GM18507 (cell line): Measurements from ENCODE around the gene VAV3.

Source experiments
- DNase-seq: peaks from one replicate; pipeline ENCODE4 v3.0.0; 2011; ENCODE audit warnings: low read depth; ENCODE audit not compliant: insufficient read length; ENCODE audit errors: extremely low spot score
- FAIRE-seq: peaks from 2 replicates; lab custom pipeline; 2011; peaks lifted over from hg19 to GRCh38; lab: Jason Lieb, UNC

Gene VAV3

DNA sequence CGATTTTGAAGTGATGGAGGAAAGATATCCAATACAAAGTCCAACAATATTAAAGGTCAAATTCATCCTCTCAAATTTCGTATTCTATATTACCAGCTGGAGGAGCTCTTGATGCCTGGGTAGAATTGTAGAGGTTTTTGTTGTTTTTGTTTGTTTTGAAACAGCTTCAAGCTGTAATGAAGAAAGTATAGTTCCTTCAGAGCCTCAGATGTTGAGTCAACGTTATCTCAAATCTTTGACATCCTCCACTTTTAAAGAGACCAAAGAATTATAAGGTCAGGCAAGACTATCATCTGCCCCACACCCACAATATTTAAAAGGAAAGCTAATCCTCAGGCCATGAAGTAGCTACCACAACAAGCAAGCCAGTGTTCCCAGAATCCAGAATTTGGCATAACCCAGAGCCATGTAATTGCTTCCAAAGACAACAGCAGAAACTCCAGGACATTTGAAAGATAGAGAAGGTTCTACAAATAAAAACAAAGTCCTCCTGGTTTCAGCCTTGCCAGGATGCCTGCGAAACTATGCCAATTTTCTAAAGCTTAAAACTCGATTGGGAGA is 24.9 kb downstream of the VAV3 start:
- DNase-seq (no peak), FAIRE-seq (no peak)

DNA sequence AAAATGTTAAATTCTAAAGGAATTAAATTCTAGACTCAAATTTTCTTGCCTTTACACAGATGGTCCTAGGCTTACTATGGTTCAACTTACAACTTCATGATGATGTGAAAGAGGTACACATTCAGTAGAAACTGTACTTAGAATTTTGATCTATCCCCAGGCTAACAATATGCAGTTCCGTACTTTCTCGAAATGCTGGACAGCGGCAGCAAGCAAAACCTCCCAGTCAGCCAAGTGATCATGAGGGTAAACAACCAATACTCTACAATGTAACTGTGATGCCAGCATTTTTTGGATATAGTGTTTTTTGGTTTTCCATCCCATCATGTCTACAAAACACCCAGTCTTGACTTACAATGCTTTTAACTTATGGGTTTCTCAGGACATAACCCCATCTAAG is 25.7 kb downstream of the VAV3 start:
- FAIRE-seq (no peak), DNase-seq (no peak)

DNA sequence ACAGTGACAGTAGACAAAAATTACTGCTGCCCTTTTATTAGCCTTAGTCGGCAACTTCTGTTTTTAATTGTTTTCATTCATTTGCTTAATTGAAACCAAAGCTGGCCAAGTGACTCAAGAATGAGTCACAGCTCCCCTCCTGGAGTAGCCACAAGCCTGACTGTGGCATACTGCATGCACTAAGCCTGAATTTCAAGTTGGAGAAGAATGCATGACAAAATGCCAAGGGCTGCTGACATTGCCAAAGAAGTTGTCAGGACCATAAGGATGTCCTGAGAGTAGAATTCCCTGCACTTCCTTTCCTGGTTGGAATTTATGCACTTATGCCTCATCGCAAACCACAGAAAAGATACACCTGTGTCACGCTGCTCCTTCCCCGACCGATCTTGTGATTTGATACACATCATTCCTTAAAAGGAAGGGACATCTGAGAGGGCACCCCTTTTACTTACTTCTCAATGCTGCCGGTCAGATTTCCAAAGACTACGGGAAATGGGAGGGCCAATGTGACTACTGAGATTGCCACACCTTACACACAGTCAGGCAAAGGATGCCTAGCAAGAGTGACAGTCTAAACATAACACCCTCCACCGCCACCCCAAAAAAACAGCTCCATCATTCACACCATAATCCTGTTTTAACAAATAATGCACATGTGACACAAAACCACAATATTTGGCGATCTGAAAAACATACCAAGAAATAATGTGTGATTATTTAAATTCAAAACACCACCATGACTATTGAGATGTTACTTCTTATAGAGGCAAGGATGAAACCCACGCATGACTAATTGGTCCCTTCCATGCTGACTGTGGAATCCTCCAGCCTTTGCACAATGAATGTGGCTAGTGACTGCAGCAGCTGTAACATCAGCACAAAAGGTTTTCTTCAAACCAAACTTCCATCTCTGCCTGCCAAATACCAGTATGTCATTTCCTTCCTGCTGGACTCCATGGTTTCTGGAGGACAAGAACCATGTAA is 28.2 kb downstream of the VAV3 start:
- no peak for DNase-seq
- no peak for FAIRE-seq

DNA sequence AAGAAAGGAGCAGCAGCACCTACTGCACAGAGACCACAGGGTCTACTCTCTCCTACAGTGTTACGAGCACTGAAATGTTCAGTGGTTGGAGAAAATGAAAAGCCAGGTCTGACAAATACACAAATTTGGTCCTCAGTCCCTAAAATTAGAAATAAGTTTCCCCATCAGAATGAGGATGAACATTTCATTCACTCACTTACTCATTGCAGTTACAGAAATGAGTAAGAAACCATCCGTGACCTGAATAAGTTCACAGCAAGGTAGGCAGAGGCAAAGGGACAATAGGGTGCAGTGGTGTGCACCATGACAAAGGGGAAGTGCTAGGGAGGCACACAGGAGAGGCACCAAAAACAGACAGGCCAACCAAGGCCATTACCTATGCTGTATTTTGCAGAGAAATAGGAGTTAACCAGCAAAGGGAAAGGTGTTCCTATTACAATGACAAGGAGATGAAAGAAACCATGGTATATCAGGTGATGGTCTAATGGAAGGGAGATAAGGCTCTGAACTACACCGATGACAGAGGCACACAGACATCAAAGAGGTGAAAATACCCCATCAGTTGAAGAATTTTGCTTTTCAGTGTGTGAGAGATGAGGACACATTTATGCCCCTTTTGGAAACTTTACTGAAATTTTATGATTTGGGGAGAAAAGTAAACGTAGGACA is 29.4 kb downstream of the VAV3 start:
- peak; percentile 20 for DNase-seq
- FAIRE-seq: peak; percentile 73

DNA sequence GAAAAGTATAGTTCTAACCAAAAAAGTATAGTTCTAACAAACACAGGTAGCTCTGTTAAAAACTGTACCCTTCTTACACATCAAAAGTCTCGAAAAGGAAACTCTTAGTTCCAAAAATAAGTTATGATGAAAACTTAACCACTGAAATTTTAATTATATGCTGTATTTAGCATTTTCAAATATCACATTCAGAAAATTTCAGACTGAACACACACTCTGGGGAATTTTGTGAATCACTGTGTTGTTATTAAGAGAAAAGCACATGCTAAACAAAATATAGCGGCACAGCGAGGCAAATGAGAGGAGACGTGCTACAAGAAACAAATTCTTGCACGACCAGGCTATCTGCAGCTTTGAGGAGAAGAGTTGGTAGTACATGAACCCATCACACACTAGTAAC is 30.4 kb downstream of the VAV3 start:
- DNase-seq (no peak), FAIRE-seq (no peak)

DNA sequence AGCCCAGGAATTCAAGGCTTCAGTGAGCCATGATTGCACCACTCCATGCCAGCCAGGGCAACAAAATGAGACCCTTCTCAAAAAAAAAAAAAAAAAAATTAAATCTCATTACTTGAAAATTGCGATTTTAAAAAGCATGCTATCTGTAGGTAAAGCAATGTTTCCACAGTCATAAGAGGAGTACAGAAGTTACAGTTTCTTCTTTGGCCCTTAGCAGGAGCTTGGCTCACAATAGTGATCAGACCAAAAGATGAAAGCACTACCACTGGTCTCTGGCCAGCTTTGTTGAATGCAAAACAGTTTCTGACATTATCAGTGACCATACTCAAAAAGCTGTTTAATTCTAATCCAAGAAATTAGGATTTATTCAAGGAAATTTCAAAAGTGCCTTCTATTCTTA is 31.2 kb downstream of the VAV3 start:
- FAIRE-seq (no peak), DNase-seq (no peak)

DNA sequence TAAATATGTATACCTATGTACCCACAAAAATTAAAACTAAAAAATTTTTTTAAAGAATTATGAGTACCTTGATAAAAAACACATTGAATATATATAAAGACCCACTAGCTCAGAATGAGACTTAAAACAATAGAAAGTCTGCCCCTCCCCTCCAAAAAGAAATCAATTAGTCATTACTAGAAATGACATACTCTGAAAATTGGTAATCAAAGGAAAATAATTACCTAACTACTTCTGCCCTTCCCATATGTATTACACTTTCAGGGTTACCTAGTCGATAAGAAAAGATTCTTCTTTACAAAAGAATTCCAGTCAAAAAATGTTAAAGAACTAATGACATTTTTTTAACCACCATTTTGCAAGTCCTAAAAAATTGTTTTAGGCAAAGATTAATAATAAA is 34.7 kb downstream of the VAV3 start:
- no peak for FAIRE-seq
- no peak for DNase-seq

DNA sequence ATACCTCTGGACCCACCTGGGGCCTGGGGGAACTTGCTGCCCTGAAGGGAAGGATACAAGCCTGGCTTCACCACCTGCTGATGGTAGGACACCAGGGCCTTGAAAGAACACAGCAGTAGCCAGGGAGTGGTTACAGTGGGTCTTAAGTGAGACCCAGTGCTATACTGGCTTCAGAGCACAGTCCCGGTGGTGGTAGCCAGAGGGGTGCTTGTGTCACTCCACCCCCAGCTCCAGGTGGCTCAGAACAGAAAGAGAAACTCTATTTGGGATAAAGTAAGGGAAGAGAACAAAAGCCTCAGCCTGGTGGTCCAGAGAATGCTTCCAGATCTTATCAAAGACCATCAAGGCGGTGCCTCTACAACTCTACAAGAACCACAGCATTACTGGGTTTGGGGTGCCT is 37.2 kb downstream of the VAV3 start:
- DNase-seq: no peak
- no peak for FAIRE-seq

DNA sequence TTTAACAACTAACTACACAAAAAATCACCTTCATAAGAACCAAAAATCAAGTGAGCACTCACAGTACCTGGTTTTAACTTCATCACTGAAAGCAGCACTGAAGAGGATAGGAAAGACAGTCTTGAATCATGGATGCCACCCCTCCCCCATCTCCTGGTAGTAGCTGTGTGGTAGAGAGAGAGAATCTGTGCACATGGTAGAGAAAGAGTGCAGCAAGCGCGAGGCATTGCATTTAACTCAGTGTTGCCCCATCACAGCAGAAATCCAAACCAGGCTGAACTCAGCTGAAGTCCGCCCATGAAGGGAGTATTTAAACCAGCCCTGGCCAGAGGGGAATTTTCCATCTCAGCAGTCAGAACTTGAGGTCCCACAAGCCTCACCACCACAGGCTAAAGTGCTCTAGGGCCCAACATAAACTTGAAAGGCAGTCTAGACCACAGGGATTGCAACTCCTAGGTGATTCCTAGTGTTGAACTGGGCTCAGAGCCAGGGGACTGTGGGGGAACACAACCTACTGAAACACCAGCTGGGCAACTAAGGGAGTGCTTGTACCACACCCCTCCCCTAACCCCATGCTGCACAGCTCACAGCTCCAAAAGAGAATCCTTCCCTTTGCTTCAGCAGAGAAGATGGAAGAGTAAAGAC is 38.4 kb downstream of the VAV3 start:
- DNase-seq (no peak), FAIRE-seq (no peak)

DNA sequence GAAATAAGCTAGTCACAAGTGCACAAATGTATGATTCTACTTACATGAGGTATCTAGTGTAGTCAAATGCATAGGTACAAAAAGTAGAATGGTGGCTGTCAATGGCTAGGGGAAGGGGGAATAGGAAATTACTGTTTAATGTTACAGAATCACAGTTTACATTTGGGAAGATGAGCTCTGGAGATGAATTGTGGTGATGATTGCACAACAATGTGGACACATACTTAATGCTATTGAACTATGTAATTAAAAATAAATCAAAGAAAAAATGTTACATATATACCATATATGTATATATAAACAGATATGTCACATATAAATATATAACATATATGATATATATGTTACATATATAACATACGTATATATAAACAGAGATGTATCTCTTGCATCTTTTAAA is 39.4 kb downstream of the VAV3 start:
- FAIRE-seq (no peak), DNase-seq (no peak)

DNA sequence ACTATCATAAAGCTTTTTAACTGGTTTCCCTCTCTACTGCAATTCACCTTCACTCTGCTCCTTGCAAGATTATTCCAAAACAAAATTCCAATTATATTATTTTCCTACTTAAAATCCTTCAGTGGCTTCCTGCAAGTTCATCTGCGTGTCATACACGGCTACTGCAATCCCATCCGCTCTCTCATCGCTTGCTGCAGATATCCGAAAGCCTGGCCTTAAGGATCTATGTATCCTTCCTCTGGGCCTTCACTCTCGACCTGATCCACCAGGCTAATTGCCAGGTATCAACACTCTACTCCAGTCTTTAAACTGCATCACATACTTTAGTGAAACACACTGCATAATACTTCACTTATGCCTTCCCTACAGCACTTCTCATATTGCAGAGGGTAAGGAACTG is 44.0 kb downstream of the VAV3 start:
- no peak for DNase-seq
- FAIRE-seq: no peak

DNA sequence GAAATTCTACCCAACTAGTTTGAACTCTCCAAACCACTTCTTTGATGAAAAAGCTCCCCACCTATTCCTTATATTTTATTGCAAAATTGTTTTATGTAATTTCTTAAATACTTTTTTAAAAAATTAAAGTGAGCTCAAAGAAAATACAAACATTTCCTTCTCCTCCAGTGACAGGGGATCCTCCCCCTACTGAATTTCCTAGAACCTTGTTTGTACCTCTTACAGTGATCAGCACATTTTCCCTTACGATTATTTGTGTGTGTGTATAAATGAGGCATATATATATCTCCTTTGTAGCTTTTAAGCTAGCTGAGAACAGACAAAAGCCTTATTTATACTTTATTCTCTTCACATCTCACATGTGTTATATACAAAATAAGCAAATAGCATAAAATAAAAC is 44.4 kb downstream of the VAV3 start:
- DNase-seq: no peak
- FAIRE-seq: no peak

DNA sequence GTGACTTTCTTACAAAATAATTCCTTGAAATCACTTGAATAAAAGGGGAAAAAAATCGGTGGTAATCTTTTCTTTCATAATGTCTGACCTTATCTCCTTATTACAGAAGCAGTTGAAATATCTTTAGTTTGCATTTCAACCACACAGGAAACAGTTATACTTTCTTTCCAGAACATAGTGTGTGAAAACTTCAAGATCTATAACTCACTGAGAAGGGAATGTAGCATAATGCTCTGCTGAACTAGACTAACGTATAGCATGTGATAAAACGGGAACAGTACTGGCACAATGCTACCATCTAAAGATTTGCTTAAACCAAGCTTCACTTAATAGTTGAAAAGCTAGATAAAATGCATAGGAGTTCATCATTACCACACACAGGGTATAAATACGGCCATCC is 45.0 kb downstream of the VAV3 start:
- DNase-seq (no peak), FAIRE-seq (no peak)

DNA sequence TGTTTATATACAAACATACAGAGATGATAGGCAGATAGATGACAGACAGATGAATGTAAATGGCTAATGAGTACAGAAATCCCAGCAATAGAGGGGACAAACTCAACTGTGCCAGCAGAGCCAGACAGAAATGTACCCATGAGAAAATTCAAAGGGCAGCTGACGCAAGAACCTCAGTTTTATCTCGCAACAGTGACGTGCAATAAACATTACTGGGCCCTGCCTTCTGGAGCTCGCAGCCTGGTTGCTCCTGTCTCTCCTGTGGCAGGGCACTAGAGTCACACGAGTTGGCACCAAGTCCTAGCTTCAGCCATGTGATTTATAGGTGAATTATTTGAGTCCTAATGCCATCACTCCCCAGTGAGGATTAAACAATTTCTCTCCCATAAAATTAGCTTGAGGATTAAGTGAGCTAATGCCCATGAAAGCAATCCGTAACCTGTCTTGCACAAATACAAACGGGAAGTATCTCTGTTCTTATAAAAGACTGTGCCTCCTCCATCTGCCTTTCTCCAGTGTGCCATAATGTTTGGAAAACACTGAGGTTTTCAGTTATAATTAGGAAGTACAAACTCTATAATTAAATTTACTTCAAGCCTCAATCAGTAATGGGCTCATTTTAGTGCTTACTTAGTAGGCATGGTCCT is 50.7 kb downstream of the VAV3 start:
- DNase-seq (no peak), FAIRE-seq (no peak)

DNA sequence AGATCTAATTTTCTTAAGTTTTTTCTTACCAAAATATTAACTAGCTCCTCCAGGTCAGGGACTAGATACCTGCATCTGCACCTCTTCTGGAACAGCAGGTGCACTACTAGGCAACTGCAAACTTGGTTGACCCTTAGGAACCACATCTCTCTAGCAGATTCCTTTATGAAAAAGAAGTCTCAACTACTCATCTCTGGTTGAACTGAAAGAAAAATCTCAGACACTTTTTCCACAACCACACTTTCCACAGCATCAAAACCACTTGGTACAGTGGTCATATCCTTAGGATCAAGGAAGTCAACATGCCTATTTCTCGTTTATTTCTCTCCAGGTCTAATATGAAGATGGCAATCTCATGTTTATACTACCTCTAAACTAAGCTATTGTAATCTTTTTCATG is 52.3 kb downstream of the VAV3 start:
- FAIRE-seq: no peak
- no peak for DNase-seq

DNA sequence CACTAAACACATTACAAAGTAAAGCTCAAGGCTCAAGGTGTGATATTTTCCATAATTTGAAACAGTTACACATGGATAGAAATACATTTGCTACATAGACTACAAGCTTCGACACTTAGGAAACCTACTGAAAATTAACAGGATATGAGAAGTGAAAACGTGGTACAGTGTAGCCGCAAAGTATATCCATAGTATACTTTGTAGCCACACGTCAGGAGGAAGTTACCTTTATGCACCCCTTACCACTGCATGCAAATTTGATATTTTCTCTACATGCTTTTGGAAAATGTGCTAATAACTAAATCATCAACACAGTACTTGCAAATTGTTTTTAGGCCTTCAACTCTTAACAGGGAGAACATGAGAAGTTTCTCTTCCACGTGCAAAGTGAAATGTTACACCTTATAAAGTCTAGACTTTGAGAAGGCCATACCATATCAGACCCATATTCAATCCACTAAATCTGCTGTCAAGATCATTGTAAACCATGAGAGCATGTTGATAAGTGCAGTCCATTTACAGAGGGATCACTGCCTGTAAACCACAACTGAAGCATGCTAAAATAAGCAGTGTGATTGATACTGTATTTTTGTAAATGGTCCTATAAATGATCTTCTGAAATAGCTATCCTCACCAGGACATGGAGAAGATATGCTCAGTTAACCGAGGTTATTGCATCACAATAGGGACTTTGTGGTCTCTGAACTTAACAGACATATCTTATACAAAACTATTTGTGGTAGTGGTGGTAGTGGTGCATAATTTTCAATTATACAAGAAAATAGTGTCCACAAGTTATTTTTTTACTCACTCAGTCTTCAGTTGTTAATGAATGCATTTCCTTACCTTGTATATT is 64.7 kb downstream of the VAV3 start:
- DNase-seq: no peak
- FAIRE-seq: no peak

DNA sequence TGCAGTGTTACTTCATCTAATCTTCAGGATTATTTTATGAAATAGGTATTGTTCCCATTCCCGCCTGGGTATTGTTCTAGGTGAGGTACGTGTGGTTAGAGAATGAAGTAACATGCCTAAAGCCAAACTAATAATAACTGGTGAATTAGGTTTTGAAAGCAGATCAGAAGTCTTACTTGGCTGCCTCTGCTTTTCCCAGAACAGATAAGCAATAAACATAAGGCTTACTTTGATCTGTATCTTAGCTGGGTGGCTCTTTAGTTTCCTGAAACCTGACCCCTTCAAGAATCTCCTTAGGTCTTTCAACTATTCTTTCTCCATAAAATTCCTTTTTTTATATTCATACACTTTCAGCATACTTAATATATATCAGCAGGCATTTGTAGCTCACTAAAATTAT is 65.3 kb downstream of the VAV3 start:
- no peak for FAIRE-seq

DNA sequence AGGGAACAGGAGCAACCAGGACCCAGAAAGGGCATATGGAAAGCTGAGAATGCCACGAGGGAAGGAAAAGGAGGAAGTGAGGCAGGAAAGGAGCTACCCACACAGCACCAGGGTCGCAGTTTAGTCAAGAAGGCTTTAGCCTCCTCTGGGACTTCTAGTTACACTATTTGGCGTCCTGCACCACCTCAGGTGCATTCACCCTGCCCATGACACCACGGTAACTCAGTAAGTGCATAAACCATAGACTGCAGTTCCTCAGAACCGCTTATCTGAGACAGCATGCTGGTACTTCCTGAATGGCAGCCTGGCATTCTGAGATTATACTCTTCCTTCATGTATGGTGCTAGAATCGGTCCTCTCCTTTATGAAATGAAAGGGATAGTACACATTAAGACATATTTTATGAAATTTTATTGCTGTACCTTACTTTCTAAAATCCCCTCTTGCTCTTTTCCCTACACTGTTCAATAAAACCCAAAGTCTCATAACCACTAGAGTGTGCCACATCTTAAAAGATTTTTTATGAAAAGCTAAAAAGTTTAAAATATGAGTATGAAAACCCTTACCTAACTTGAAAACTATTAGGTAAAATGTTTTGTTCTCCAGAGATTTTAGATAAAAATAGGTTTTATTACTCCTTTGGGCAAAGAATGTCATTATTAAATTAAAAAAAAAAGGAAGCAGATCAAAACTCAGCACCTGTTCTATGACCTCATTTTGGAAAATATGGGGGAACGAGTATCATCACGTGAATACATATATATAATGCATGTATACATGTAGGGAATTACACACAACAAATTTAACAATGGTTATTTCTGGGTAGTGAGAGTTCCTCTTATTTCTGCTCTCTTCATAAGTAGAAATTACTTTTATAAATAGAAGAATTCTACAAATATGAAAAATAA is 67.3 kb downstream of the VAV3 start:
- FAIRE-seq (no peak), DNase-seq (no peak)

More for the DNA sequence above, 65.3 kb downstream of the VAV3 start:
- no peak for DNase-seq
